PC-9 (cell line): Measurements from ENCODE around the gene IL12RB1. TPM values are rescaled to one million over a fixed set of nuclear protein-coding genes. Genes with fewer than 3 reads are reported as not detected.

Experiments
- BruUV-seq: library from RNA; stranded (reverse); fragments of 400-500 nt; replicated peaks from 2 replicates; lab custom pipeline; 2021; lab: Mats Ljungman, UMichigan
- CTCF ChIA-PET: fragments of 300-600 bp; sonication (Branson Sonifier 250); formaldehyde crosslinking; loops from one replicate; lab custom pipeline; 2022; ENCODE audit warnings: antibody characterized with exemption; lab: Charles Lee
- POLR2A ChIA-PET: fragments of 300-600 bp; sonication (Branson Sonifier 250); formaldehyde crosslinking; loops from one replicate; lab custom pipeline; 2022; ENCODE audit warnings: antibody characterized with exemption; ENCODE audit not compliant: unreplicated experiment; lab: Charles Lee
- DNase-seq, 2 experiments: peaks; one replicate each; pipeline versions ENCODE4 v3.0.0 to v3.0.0-alpha.2; 2015 to 2022; ENCODE audit warnings: mixed read lengths in 1 of 2
- H2AFZ ChIP-seq: fragments of 200-600 bp; sonication (generic); 2 replicates; pipeline ENCODE4 v1.8.1; 2017; ENCODE audit warnings: antibody characterized with exemption
- H3F3A ChIP-seq: fragments of 200-600 bp; sonication (generic); 2 replicates; pipeline ENCODE4 v1.8.1; 2017; ENCODE audit warnings: antibody characterized with exemption, mild to moderate bottlenecking, low read depth; ENCODE audit not compliant: insufficient read depth
- H3K27ac ChIP-seq: fragments of 200-600 bp; sonication (generic); 2 replicates; pipeline ENCODE4 v1.6.1; 2016; ENCODE audit warnings: mixed run types
- H3K27me3 ChIP-seq: fragments of 200-600 bp; sonication (generic); 2 replicates; pipeline ENCODE4 v1.6.1; 2016; ENCODE audit warnings: low read depth, mixed run types; ENCODE audit not compliant: insufficient read depth
- H3K36me3 ChIP-seq: fragments of 200-600 bp; sonication (generic); 2 replicates; pipeline ENCODE4 v1.6.1; 2016; ENCODE audit warnings: low read depth, mixed run types
- H3K4me1 ChIP-seq: fragments of 200-600 bp; sonication (generic); replicated peaks from 2 replicates; pipeline ENCODE4 v1.6.1; 2016; ENCODE audit warnings: mixed run types; ENCODE audit not compliant: insufficient read depth
- H3K4me2 ChIP-seq: fragments of 200-600 bp; sonication (generic); 2 replicates; pipeline ENCODE4 v1.6.1; 2017; ENCODE audit warnings: mixed run types
- H3K4me3 ChIP-seq: fragments of 200-600 bp; sonication (generic); 2 replicates; pipeline ENCODE4 v1.6.1; 2016; ENCODE audit warnings: mixed run types
- H3K79me2 ChIP-seq: fragments of 200-600 bp; sonication (generic); 2 replicates; pipeline ENCODE4 v1.6.1; 2017; ENCODE audit warnings: low read depth, mixed run types
- H3K9me2 ChIP-seq: fragments of 200-600 bp; sonication (generic); 2 replicates; pipeline ENCODE4 v1.8.1; 2017; ENCODE audit warnings: mild to moderate bottlenecking; ENCODE audit not compliant: insufficient read depth
- H3K9me3 ChIP-seq: fragments of 200-600 bp; sonication (generic); 2 replicates; pipeline ENCODE4 v1.8.1; 2016; ENCODE audit warnings: low read depth; ENCODE audit not compliant: insufficient read depth
- H4K20me1 ChIP-seq: fragments of 200-600 bp; sonication (generic); 2 replicates; pipeline ENCODE4 v1.8.1; 2017; ENCODE audit not compliant: insufficient read depth
- CTCF ChIP-seq: fragments of 200-600 bp; sonication (generic); conservative IDR thresholded peaks from 2 replicates; pipeline ENCODE4 v1.6.1; 2017; ENCODE audit warnings: mixed run types, antibody characterized with exemption, mild to moderate bottlenecking, moderate library complexity
- EZH2 ChIP-seq: fragments of 200-600 bp; sonication (generic); IDR thresholded peaks from 2 replicates; pipeline ENCODE4 v1.8.0; 2017; ENCODE audit warnings: antibody characterized with exemption, low read depth
- intact Hi-C: fragments of 100-400 bp; cut with micrococcal nuclease; formaldehyde crosslinking; loops from one replicate; pipeline ENCODE4 v1.10.0; 2022; ENCODE audit not compliant: unreplicated experiment
- total RNA-seq: library from RNA; stranded (reverse); gene quantifications from 2 replicates; pipeline ENCODE4 v1.2.3, GENCODE V29; 2021

IL12RB1 gene
- total RNA-seq, 1 experiment from 2014 or later = 0.55 TPM

- Histone ChIP-seq H3K27ac (no peak overlapping the region), H3K79me2 (no peaks in the 10 kb centered on the region), H3K4me2 (peak overlapping the region; percentile 93), H3K4me3 (peak overlapping the region; percentile 95), H2AFZ (peak overlapping the region; percentile 94), H3K9me3 (no peaks in the 10 kb centered on the region), H3K27me3 (no peaks in the 10 kb centered on the region), H3K9me2 (no peaks in the 10 kb centered on the region), H3F3A (peaks cover 49% of the 10 kb centered on the region), H3K4me1 (peaks cover 13% of the 10 kb centered on the region), H4K20me1 (no peaks in the 10 kb centered on the region), H3K36me3 (no peaks in the 10 kb centered on the region)
- intact Hi-C loops = loop anchor here (5.0 kb wide), 2 partner anchors 217 to 302 kb away; no protein-coding TSS in a partner anchor
- BruUV-seq = no TSS peak
- peak in 1 of 2 experiments; percentile 66 for DNase-seq
- POLR2A ChIA-PET = no interaction called here
- CTCF ChIA-PET = no interaction called here
- TF ChIP-seq CTCF = no peak
- TF ChIP-seq EZH2 = no peak
Measured at GRCh38 chr19:18109733-18110608, 23.2 kb upstream of the IL12RB1 start.

DNA sequence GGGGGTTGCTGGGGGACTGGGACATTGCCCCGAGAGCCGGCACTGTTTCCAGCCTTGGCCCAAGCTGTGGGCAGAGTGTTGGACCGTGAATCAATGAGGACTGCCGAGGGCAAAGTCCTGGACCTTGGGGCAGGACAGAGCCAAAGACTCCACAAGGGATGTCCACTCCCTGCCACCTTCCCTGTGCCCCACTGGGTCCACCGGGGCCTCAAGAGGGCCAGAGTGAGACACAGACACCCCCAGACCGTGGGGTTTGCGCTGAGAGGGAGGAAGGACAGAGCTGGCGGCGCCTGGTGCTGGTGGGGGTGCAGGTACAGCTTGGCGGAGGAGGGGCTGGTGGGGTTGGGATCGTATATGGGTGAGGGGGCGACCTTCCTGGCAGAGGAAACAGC, 22.6 kb upstream of the IL12RB1 start:
- Histone ChIP-seq H3K9me2 (no peaks in the 10 kb centered on the region), H3K79me2 (no peaks in the 10 kb centered on the region), H3K4me2 (peak overlapping the region; percentile 93), H3K36me3 (no peaks in the 10 kb centered on the region), H3F3A (peaks cover 54% of the 10 kb centered on the region), H3K9me3 (no peaks in the 10 kb centered on the region), H4K20me1 (no peaks in the 10 kb centered on the region), H3K27ac (no peak overlapping the region), H3K4me3 (peak overlapping the region; percentile 95; the same call in 1 of the 2 replicates), H3K27me3 (no peaks in the 10 kb centered on the region), H3K4me1 (peaks cover 13% of the 10 kb centered on the region), H2AFZ (peak overlapping the region; percentile 94)
- BruUV-seq = no TSS peak
- no peak for DNase-seq
- ChIA-PET CTCF (no interaction called here), POLR2A (interaction anchor here (0.7 kb wide), 1 partner anchor 18 kb away, joined by 6 read pairs; no protein-coding TSS in a partner anchor)
- no peak for TF ChIP-seq EZH2
- TF ChIP-seq CTCF = no peak
- intact Hi-C loops = no loop called here

DNA sequence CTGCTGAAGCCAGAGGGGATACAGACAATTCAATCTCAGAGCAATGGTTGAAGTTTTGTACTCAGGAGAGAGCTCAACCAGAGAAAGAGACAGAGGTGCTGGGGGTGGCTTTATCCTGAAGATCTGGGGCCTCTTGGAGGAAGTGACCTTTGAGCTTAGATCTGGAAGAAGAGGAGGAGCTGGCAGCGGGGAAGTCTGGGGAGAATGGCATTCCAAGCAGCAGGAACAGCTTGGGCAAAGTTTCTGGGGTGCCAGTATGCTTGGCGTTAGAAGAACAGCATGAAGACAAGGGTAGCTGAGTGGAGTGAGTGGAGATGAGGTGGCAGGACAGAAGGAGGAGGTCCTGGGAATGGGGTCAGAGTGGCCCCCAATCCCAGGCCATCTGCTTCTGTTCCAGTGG, 22.2 kb upstream of the IL12RB1 start:
- peaks cover 54% of the 10 kb centered on the region for H3F3A ChIP-seq
- BruUV-seq = no TSS peak
- intact Hi-C loops = no loop called here
- H3K27ac ChIP-seq = no peak overlapping the region
- POLR2A ChIA-PET = interaction anchor here (0.7 kb wide), 1 partner anchor 18 kb away, joined by 6 read pairs; no protein-coding TSS in a partner anchor
- no peaks in the 10 kb centered on the region for H3K36me3 ChIP-seq
- H3K4me1 ChIP-seq = peaks cover 13% of the 10 kb centered on the region
- H3K4me2 ChIP-seq = peak overlapping the region; percentile 93; the same call in 1 of the 2 replicates
- TF ChIP-seq CTCF = no peak
- no peak for TF ChIP-seq EZH2
- H3K9me3 ChIP-seq = no peaks in the 10 kb centered on the region
- H3K79me2 ChIP-seq = no peaks in the 10 kb centered on the region
- no peaks in the 10 kb centered on the region for H3K27me3 ChIP-seq
- no peak overlapping the region for H2AFZ ChIP-seq
- no peaks in the 10 kb centered on the region for H3K9me2 ChIP-seq
- H4K20me1 ChIP-seq = no peaks in the 10 kb centered on the region
- DNase-seq = no peak
- no peak overlapping the region; the same call in 1 of the 2 replicates for H3K4me3 ChIP-seq
- CTCF ChIA-PET = no interaction called here
